ENCODE measurements around the gene FUT7. TPM values are rescaled to one million over a fixed set of nuclear protein-coding genes. Genes with fewer than 3 reads are reported as not detected.
A peak's percentile ranks its signal among the peaks of the same experiment; 100 is the strongest.

The FUT7 gene
- total and polyA plus RNA-seq, 2 of the 13 experiments (the other 11 are each of a cell fraction or from before 2014, with no cell fraction given): 0.05 TPM; not detected in 1

- TF ChIP-seq MAFG (CRISPR knock-in tag; IDR thresholded peaks at IDR 0.05) (no peak), CTCF (CRISPR knock-in tag; IDR thresholded peaks at IDR 0.05) (peak; percentile 94), ZBTB40 (IDR thresholded peaks at IDR 0.05) (no peak), ZBTB40 (CRISPR knock-in tag; IDR thresholded peaks at IDR 0.05) (peak; percentile 11; the same call in 1 of the 2 replicates), ZNF503 (CRISPR knock-in tag; IDR thresholded peaks at IDR 0.05) (no peak), ZBTB44 (CRISPR knock-in tag; IDR thresholded peaks at IDR 0.05) (no peak), KDM2A (CRISPR knock-in tag; IDR thresholded peaks at IDR 0.05; ENCODE audit: borderline replicate concordance, low read depth) (peak; percentile 30; the same call in 1 of the 2 replicates), SALL1 (CRISPR knock-in tag; IDR thresholded peaks at IDR 0.05) (peak; percentile 31; the same call in 1 of the 2 replicates), MYC (CRISPR knock-in tag; IDR thresholded peaks at IDR 0.05; ENCODE audit: borderline replicate concordance) (0 out of 2 replicates have a peak, but pooled peaks have one; percentile 20), ZNF263 (CRISPR knock-in tag; IDR thresholded peaks at IDR 0.05) (0 out of 2 replicates have a peak, but pooled peaks have one; percentile 16), ZNF780A (CRISPR knock-in tag; IDR thresholded peaks at IDR 0.05) (no peak), ZNF589 (CRISPR knock-in tag; conservative IDR thresholded peaks at IDR 0.05) (no peak), ZNF577 (CRISPR knock-in tag; IDR thresholded peaks at IDR 0.05; ENCODE audit: borderline replicate concordance, low read depth) (no peak)
Measured at GRCh38 chr9:137029058-137029936, 2.6 kb downstream of the FUT7 start (continued).
